PC-3 (cell line): Measurements from ENCODE around the gene BTBD19. TPM values are rescaled to one million over a fixed set of nuclear protein-coding genes. Genes with fewer than 3 reads are reported as not detected.

Experiments
- ATAC-seq: fragments of 200-7000 bp; cut with Tn5 transposase; 2 replicates; pipeline ENCODE4 v1.9.1; 2020; ENCODE audit warnings: mild to moderate bottlenecking, moderate library complexity
- BruUV-seq: library from RNA; stranded (reverse); fragments of 400-500 nt; replicated peaks from 2 replicates; lab custom pipeline; 2021; lab: Mats Ljungman, UMichigan
- CTCF ChIA-PET: fragments of 300-600 bp; sonication (Branson Sonifier 250); formaldehyde crosslinking; loops from one replicate; lab custom pipeline; 2022; ENCODE audit warnings: antibody characterized with exemption; lab: Charles Lee
- POLR2A ChIA-PET: fragments of 300-600 bp; sonication (Branson Sonifier 250); formaldehyde crosslinking; loops from one replicate; lab custom pipeline; 2022; ENCODE audit warnings: antibody characterized with exemption; ENCODE audit not compliant: unreplicated experiment; lab: Charles Lee
- DNase-seq: peaks from one replicate; pipeline ENCODE4 v3.0.0-alpha.2; 2015
- H2AFZ ChIP-seq: fragments of 300-600 bp; sonication (generic); 2 replicates; pipeline ENCODE4 v1.6.0; 2016; ENCODE audit warnings: antibody characterized with exemption, low read length
- H3F3A ChIP-seq: fragments of 300-600 bp; sonication (generic); one replicate; pipeline ENCODE4 v1.6.0; 2017; ENCODE audit warnings: antibody characterized with exemption, low read length, control low read depth, mild to moderate bottlenecking; ENCODE audit not compliant: unreplicated experiment
- H3K27ac ChIP-seq: fragments of 300-600 bp; sonication (generic); 2 replicates; pipeline ENCODE4 v1.5.1; 2016; ENCODE audit warnings: mild to moderate bottlenecking, low read length
- H3K27me3 ChIP-seq: fragments of 300-600 bp; sonication (generic); 2 replicates; pipeline ENCODE4 v1.6.1; 2016; ENCODE audit warnings: low read length, mixed read lengths
- H3K36me3 ChIP-seq: fragments of 300-600 bp; sonication (generic); 2 replicates; pipeline ENCODE4 v1.6.1; 2016; ENCODE audit warnings: low read depth, mixed run types, low read length, mixed read lengths
- H3K4me1 ChIP-seq: fragments of 300-600 bp; sonication (generic); 2 replicates; pipeline ENCODE4 v1.5.1; 2016; ENCODE audit warnings: low read length; ENCODE audit not compliant: insufficient read depth
- H3K4me2 ChIP-seq: fragments of 300-600 bp; sonication (generic); 2 replicates; pipeline ENCODE4 v1.6.0; 2016; ENCODE audit warnings: low read length
- H3K4me3 ChIP-seq: fragments of 300-600 bp; sonication (generic); 2 replicates; pipeline ENCODE4 v1.5.1; 2016; ENCODE audit warnings: mild to moderate bottlenecking, low read length, mixed read lengths
- H3K79me2 ChIP-seq: fragments of 300-600 bp; sonication (generic); 2 replicates; pipeline ENCODE4 v1.6.1; 2017; ENCODE audit warnings: low read length, mixed read lengths
- H3K9ac ChIP-seq: fragments of 300-600 bp; sonication (generic); 2 replicates; pipeline ENCODE4 v1.6.0; 2016; ENCODE audit warnings: mild to moderate bottlenecking, low read length
- H3K9me2 ChIP-seq: fragments of 300-600 bp; sonication (generic); replicated peaks from 2 replicates; pipeline ENCODE4 v1.6.1; 2016; ENCODE audit warnings: mixed run types, low read length, mixed read lengths
- H3K9me3 ChIP-seq: fragments of 300-600 bp; sonication (generic); 2 replicates; pipeline ENCODE4 v1.6.1; 2016; ENCODE audit warnings: low read length, mixed read lengths
- H4K20me1 ChIP-seq: fragments of 300-600 bp; sonication (generic); 2 replicates; pipeline ENCODE4 v1.6.1; 2016; ENCODE audit warnings: low read length, mixed read lengths
- CTCF ChIP-seq: fragments of 300-600 bp; sonication (generic); conservative IDR thresholded peaks from 2 replicates; pipeline ENCODE4 v1.5.1; 2017; ENCODE audit warnings: antibody characterized with exemption, low read depth, mild to moderate bottlenecking, low read length
- EZH2 ChIP-seq: fragments of 300-600 bp; sonication (generic); IDR thresholded peaks from one replicate; pipeline ENCODE4 v1.6.1; 2017; ENCODE audit warnings: antibody characterized with exemption, mild to moderate bottlenecking, low read length; ENCODE audit not compliant: unreplicated experiment
- EZH2phosphoT487 ChIP-seq: fragments of 300-600 bp; sonication (generic); IDR thresholded peaks from 2 replicates; pipeline ENCODE4 v1.6.1; 2018; ENCODE audit warnings: mild to moderate bottlenecking, antibody characterized with exemption, low read length, borderline replicate concordance
- intact Hi-C: fragments of 100-400 bp; cut with micrococcal nuclease; formaldehyde crosslinking; loops from 2 replicates; pipeline ENCODE4 v1.9.0; 2023
- total RNA-seq: library from RNA; depleted of rRNA; stranded (reverse); fragments of >200 nt; gene quantifications from 2 replicates; pipeline ENCODE4 v1.2.3, GENCODE V29; 2014

The BTBD19 gene
- total RNA-seq, 1 experiment from 2014 or later: 0.58 TPM

- peaks cover 46% of the 10 kb centered on the region for H3K79me2 ChIP-seq
- H3K9me2 ChIP-seq: no peaks in the 10 kb centered on the region
- ChIA-PET POLR2A (interaction anchor here (0.5 to 1.6 kb wide), 4 partner anchors 24 to 1263 kb away, joined by 3 to 6 read pairs (median 3); partner anchors contain the start of gene PLK3), CTCF (interaction anchor here (0.5 kb wide), 1 partner anchor 35 kb away, joined by 8 read pairs; no protein-coding TSS in a partner anchor)
- no peaks in the 10 kb centered on the region for H3K9me3 ChIP-seq
- TF ChIP-seq EZH2phosphoT487 (no peak), EZH2 (no peak), CTCF (no peak)
- peak; percentile 14; the same call in 1 of the 2 replicates for ATAC-seq
- H3K9ac ChIP-seq: peak overlapping the region; percentile 98
- no peak overlapping the region for H2AFZ ChIP-seq
- H3K27me3 ChIP-seq: no peaks in the 10 kb centered on the region
- H3K36me3 ChIP-seq: peaks cover 51% of the 10 kb centered on the region
- DNase-seq: peak; percentile 17
- peaks cover 15% of the 10 kb centered on the region for H3K4me1 ChIP-seq
- BruUV-seq: TSS peak; percentile 52
- intact Hi-C loops: loop anchor here (2.0 kb wide), 1 partner anchor 45 kb away; the partner anchor contains the start of gene RNU5D-1
- peak overlapping the region; percentile 91 for H3K4me2 ChIP-seq
- H3F3A ChIP-seq: peaks cover 4% of the 10 kb centered on the region
- H3K4me3 ChIP-seq: peak overlapping the region; percentile 89
- H4K20me1 ChIP-seq: peaks cover 40% of the 10 kb centered on the region
- peak overlapping the region; percentile 63 for H3K27ac ChIP-seq
These were observed 32.2 kb upstream of the BTBD19 start for GRCh38 chr1:44775930-44776729.

- CTCF ChIA-PET: no interaction called here
- ATAC-seq (no peak), DNase-seq (no peak)
- Histone ChIP-seq H3F3A (peaks cover 10% of the 10 kb centered on the region), H3K9ac (peak overlapping the region; percentile 98), H3K4me1 (peaks cover 15% of the 10 kb centered on the region), H3K9me2 (no peaks in the 10 kb centered on the region), H3K9me3 (no peaks in the 10 kb centered on the region), H3K36me3 (peaks cover 55% of the 10 kb centered on the region), H3K4me3 (peak overlapping the region; percentile 89), H3K27me3 (no peaks in the 10 kb centered on the region), H2AFZ (no peak overlapping the region), H4K20me1 (peaks cover 40% of the 10 kb centered on the region), H3K27ac (peak overlapping the region; percentile 63), H3K79me2 (peaks cover 46% of the 10 kb centered on the region), H3K4me2 (peak overlapping the region; percentile 91)
- POLR2A ChIA-PET: interaction anchor here (0.5 kb wide), 1 partner anchor 47 kb away, joined by 3 read pairs; no protein-coding TSS in a partner anchor
- TF ChIP-seq EZH2phosphoT487: no peak
- no peak for TF ChIP-seq EZH2
- BruUV-seq: no TSS peak
- intact Hi-C loops: no loop called here
These were observed 31.6 kb upstream of the BTBD19 start for GRCh38 chr1:44776730-44777068.

GRCh38 chr1:44777547-44777946, 30.8 kb upstream of the BTBD19 start:
- peak overlapping the region; percentile 89 for H3K4me3 ChIP-seq
- H3K79me2 ChIP-seq: peaks cover 46% of the 10 kb centered on the region
- no peaks in the 10 kb centered on the region for H3K27me3 ChIP-seq
- peaks cover 15% of the 10 kb centered on the region for H3K4me1 ChIP-seq
- H3K9me2 ChIP-seq: no peaks in the 10 kb centered on the region
- CTCF ChIA-PET: no interaction called here
- H4K20me1 ChIP-seq: peaks cover 40% of the 10 kb centered on the region
- POLR2A ChIA-PET: interaction anchor here (0.5 kb wide), 2 partner anchors 23 to 52 kb away, joined by 3 to 4 read pairs; partner anchors contain the start of gene PLK3
- peaks cover 11% of the 10 kb centered on the region for H3F3A ChIP-seq
- peak overlapping the region; percentile 91 for H3K4me2 ChIP-seq
- ATAC-seq (no peak), DNase-seq (no peak)
- peak overlapping the region; percentile 98; the same call in 1 of the 2 replicates for H3K9ac ChIP-seq
- H3K9me3 ChIP-seq: no peaks in the 10 kb centered on the region
- no peak overlapping the region for H3K27ac ChIP-seq
- BruUV-seq: no TSS peak
- TF ChIP-seq EZH2 (no peak), CTCF (no peak), EZH2phosphoT487 (no peak)
- intact Hi-C loops: no loop called here
- no peak overlapping the region for H2AFZ ChIP-seq
- H3K36me3 ChIP-seq: peaks cover 55% of the 10 kb centered on the region
